ENCODE results near the gene OIP5.
"Not testable (repeated sequence)": the region's sequence is repeated elsewhere in the genome, so short reads cannot be mapped to it uniquely, and the experiment has no call there.

The OIP5 gene

GRCh38 chr15:41332194-41333025, at the start of gene OIP5, which contains the start of gene NUSAP1:
TSS of gene OIP5 (minus strand) at chr15:41332591. CDS start at chr15:41332561, 30 bp downstream.
TSS of gene NUSAP1 (plus strand) at chr15:41332881. CDS start at chr15:41332958, 77 bp downstream.
- peak; percentile 95 for DNase-seq

- no peak for DNase-seq
Measured at GRCh38 chr15:41377978-41378377, 45.6 kb upstream of the OIP5 start.

GRCh38 chr15:41367418-41367817, 35.0 kb upstream of the OIP5 start:
- DNase-seq: no peak

- DNase-seq: no peak
Measured at GRCh38 chr15:41354371-41354770, 22.0 kb upstream of the OIP5 start.

- no peak for DNase-seq
Measured at GRCh38 chr15:41350057-41350717, 17.8 kb upstream of the OIP5 start.

- DNase-seq: no peak
Measured at GRCh38 chr15:41347236-41347635, 14.8 kb upstream of the OIP5 start.

- no peak for DNase-seq
Measured at GRCh38 chr15:41341519-41341918, 9.1 kb upstream of the OIP5 start.

GRCh38 chr15:41340189-41340695, 7.9 kb upstream of the OIP5 start:
- peak; percentile 33 for DNase-seq

- no peak for DNase-seq
Measured at GRCh38 chr15:41337631-41338522, 5.5 kb upstream of the OIP5 start.

- no peak for DNase-seq
Measured at GRCh38 chr15:41337047-41337446, 4.7 kb upstream of the OIP5 start.

- no peak for DNase-seq
Measured at GRCh38 chr15:41336549-41336948, 4.2 kb upstream of the OIP5 start.

- no peak for DNase-seq
Measured at GRCh38 chr15:41334293-41335120, 2.1 kb upstream of the OIP5 start.

GRCh38 chr15:41333026-41333562, 703 bp upstream of the OIP5 start:
- peak; percentile 59 for DNase-seq

- peak; percentile 49 for DNase-seq
Measured at GRCh38 chr15:41331833-41332193, 578 bp downstream of the OIP5 start.

- no peak for DNase-seq
Measured at GRCh38 chr15:41331281-41331680, 1.1 kb downstream of the OIP5 start.

- no peak for DNase-seq
Measured at GRCh38 chr15:41323611-41324010, 8.8 kb downstream of the OIP5 start.

GRCh38 chr15:41320805-41321330, 11.5 kb downstream of the OIP5 start:
- not testable (repeated sequence) for DNase-seq

GRCh38 chr15:41309226-41309905, 23.0 kb downstream of the OIP5 start:
- DNase-seq: no peak

- no peak for DNase-seq
Measured at GRCh38 chr15:41307679-41308078, 24.7 kb downstream of the OIP5 start.

- DNase-seq: no peak
Measured at GRCh38 chr15:41304149-41304770, 28.1 kb downstream of the OIP5 start.
